GM23338 (cell line): Measurements from ENCODE around the gene PRRX1. TPM values are rescaled to one million over a fixed set of nuclear protein-coding genes. Genes with fewer than 3 reads are reported as not detected.

ENCODE experiments used
- ATAC-seq: fragments of 200-7000 bp; cut with Tn5 transposase; 3 replicates; pipeline ENCODE4 v1.9.1; 2020
- DNase-seq: peaks from one replicate; pipeline ENCODE4 v3.0.0-alpha.2; 2015; ENCODE audit warnings: low spot score
- H2AFZ ChIP-seq: fragments of 200-600 bp; sonication (generic); 2 replicates; pipeline ENCODE4 v1.8.0; 2016; ENCODE audit warnings: antibody characterized with exemption, mild to moderate bottlenecking, moderate library complexity
- H3F3A ChIP-seq: fragments of 200-600 bp; sonication (generic); replicated peaks from 2 replicates; pipeline ENCODE4 v1.8.0; 2017; ENCODE audit warnings: antibody characterized with exemption, mixed run types, low read depth
- H3K27ac ChIP-seq: fragments of 200-600 bp; sonication (generic); 2 replicates; pipeline ENCODE4 v1.6.1; 2016; ENCODE audit warnings: low read depth
- H3K27me3 ChIP-seq: fragments of 200-600 bp; sonication (generic); 2 replicates; pipeline ENCODE4 v1.8.0; 2016; ENCODE audit warnings: mild to moderate bottlenecking, mixed run types, moderate library complexity; ENCODE audit not compliant: insufficient read depth
- H3K36me3 ChIP-seq: fragments of 200-600 bp; sonication (generic); 2 replicates; pipeline ENCODE4 v1.8.0; 2016; ENCODE audit warnings: mild to moderate bottlenecking; ENCODE audit not compliant: insufficient read depth
- H3K4me1 ChIP-seq: fragments of 200-600 bp; sonication (generic); 2 replicates; pipeline ENCODE4 v1.8.0; 2016; ENCODE audit warnings: mild to moderate bottlenecking, moderate library complexity; ENCODE audit not compliant: insufficient read depth
- H3K4me2 ChIP-seq: fragments of 200-600 bp; sonication (generic); 2 replicates; pipeline ENCODE4 v1.7.1; 2017; ENCODE audit warnings: mixed run types
- H3K4me3 ChIP-seq: fragments of 200-600 bp; sonication (generic); 2 replicates; pipeline ENCODE4 v1.6.1; 2016; ENCODE audit warnings: mixed run types
- H3K79me2 ChIP-seq: fragments of 200-600 bp; sonication (generic); replicated peaks from 2 replicates; pipeline ENCODE4 v1.8.0; 2017; ENCODE audit warnings: mild to moderate bottlenecking; ENCODE audit not compliant: insufficient read depth
- H3K9me2 ChIP-seq: fragments of 200-600 bp; sonication (generic); 2 replicates; pipeline ENCODE4 v1.8.0; 2017; ENCODE audit not compliant: insufficient read depth
- H4K20me1 ChIP-seq: fragments of 200-600 bp; sonication (generic); replicated peaks from 2 replicates; pipeline ENCODE4 v1.8.0; 2017; ENCODE audit warnings: mild to moderate bottlenecking; ENCODE audit not compliant: insufficient read depth
- H3K27ac Mint-ChIP-seq: 2 replicates; pipeline ENCODE4 v1.8.0; 2020; ENCODE audit warnings: inconsistent platforms, mild to moderate bottlenecking, moderate library complexity, mixed read lengths
- H3K27me3 Mint-ChIP-seq: 3 replicates; pipeline ENCODE4 v1.8.0; 2022; ENCODE audit warnings: low read depth, mild to moderate bottlenecking, moderate library complexity, mixed read lengths, inconsistent platforms; ENCODE audit not compliant: insufficient read depth, poor library complexity
- H3K36me3 Mint-ChIP-seq: 3 replicates; pipeline ENCODE4 v1.8.0; 2021; ENCODE audit warnings: low read depth, mild to moderate bottlenecking, inconsistent platforms, moderate library complexity, mixed read lengths
- H3K4me1 Mint-ChIP-seq: 3 replicates; pipeline ENCODE4 v1.8.0; 2020; ENCODE audit warnings: mild to moderate bottlenecking, inconsistent platforms, mixed read lengths
- H3K4me3 Mint-ChIP-seq: 3 replicates; pipeline ENCODE4 v1.8.0; 2021; ENCODE audit warnings: moderate library complexity, mild to moderate bottlenecking, inconsistent platforms, mixed read lengths
- H3K9me3 Mint-ChIP-seq: 3 replicates; pipeline ENCODE4 v1.8.0; 2020; ENCODE audit warnings: moderate library complexity, mild to moderate bottlenecking, inconsistent platforms, mixed read lengths
- CREB1 ChIP-seq: fragments of 250-450 bp; sonication (Bioruptor Pico); IDR thresholded peaks from 2 replicates; pipeline ENCODE4 v1.5.0; 2020; ENCODE audit warnings: low read depth, mild to moderate bottlenecking, moderate library complexity
- EZH2 ChIP-seq: fragments of 200-600 bp; sonication (generic); IDR thresholded peaks from one replicate; pipeline ENCODE4 v1.8.0; 2017; ENCODE audit warnings: antibody characterized with exemption, mild to moderate bottlenecking, low read depth; ENCODE audit not compliant: unreplicated experiment
- EZH2phosphoT487 ChIP-seq: fragments of 200-600 bp; sonication (generic); IDR thresholded peaks from one replicate; pipeline ENCODE4 v1.8.1; 2018; ENCODE audit warnings: antibody characterized with exemption; ENCODE audit not compliant: unreplicated experiment
- JUNB ChIP-seq: IDR thresholded peaks from one replicate; pipeline ENCODE4 v1.6.1; 2016; ENCODE audit warnings: antibody characterized with exemption; ENCODE audit not compliant: unreplicated experiment
- NANOG ChIP-seq: IDR thresholded peaks from 2 replicates; pipeline ENCODE4 v1.6.1; 2016; ENCODE audit warnings: antibody characterized with exemption, borderline replicate concordance
- POLR2AphosphoS5 ChIP-seq: IDR thresholded peaks from 2 replicates; pipeline ENCODE4 v1.6.1; 2016; ENCODE audit warnings: antibody characterized with exemption, low read depth
- STAT1 ChIP-seq: IDR thresholded peaks from one replicate; pipeline ENCODE4 v1.6.1; 2016; ENCODE audit warnings: antibody characterized with exemption; ENCODE audit not compliant: unreplicated experiment
- ZNF114 ChIP-seq: fragments of 250-450 bp; sonication (Bioruptor Pico); IDR thresholded peaks from 2 replicates; pipeline ENCODE4 v1.5.0; 2020; ENCODE audit warnings: mild to moderate bottlenecking, moderate library complexity
- ZNF331 ChIP-seq: fragments of 250-450 bp; sonication (Bioruptor Pico); IDR thresholded peaks from 2 replicates; pipeline ENCODE4 v1.5.0; 2020; ENCODE audit warnings: low read depth, mild to moderate bottlenecking, moderate library complexity
- polyA plus RNA-seq: library from polyadenylated mRNA; unstranded; fragments of >200 nt; fragmentation: Nextera tagmentation; extraction: Ambion mirVana; gene quantifications from 2 replicates; pipeline ENCODE4 v1.2.1, GENCODE V29; 2016
- total RNA-seq: library from RNA; depleted of rRNA; stranded (reverse); fragments of >200 nt; shearing (Covaris generic); gene quantifications from 2 replicates; pipeline ENCODE4 v1.2.3, GENCODE V29; 2014
- TF ChIP-seq, protein P1 (sequence below), 2 experiments: fragments of 200-600 bp in 1 of 2; sonication (generic) in 1 of 2; conservative IDR thresholded peaks; 2 replicates each; pipeline versions ENCODE4 v1.5.1 to v1.6.1; 2016 to 2017; ENCODE audit warnings: antibody characterized with exemption in 2 of 2, low read depth in 2 of 2, mild to moderate bottlenecking in 2 of 2, moderate library complexity in 1 of 2
- TF ChIP-seq, protein P2 (sequence below): IDR thresholded peaks from one replicate; pipeline ENCODE4 v1.6.1; 2018; ENCODE audit warnings: antibody characterized with exemption; ENCODE audit not compliant: unreplicated experiment
- TF ChIP-seq, protein P3 (sequence below): fragments of 250-450 bp; sonication (Bioruptor Pico); IDR thresholded peaks from 2 replicates; pipeline ENCODE4 v1.5.0; 2020; ENCODE audit warnings: mild to moderate bottlenecking, moderate library complexity
- TF ChIP-seq, protein P4 (sequence below): IDR thresholded peaks from 2 replicates; pipeline ENCODE4 v1.6.1; 2016; ENCODE audit warnings: antibody characterized with exemption

PRRX1 gene
- total and polyA plus RNA-seq, 2 experiments from 2014 or later = 0.58 TPM; not detected in 1

DNA sequence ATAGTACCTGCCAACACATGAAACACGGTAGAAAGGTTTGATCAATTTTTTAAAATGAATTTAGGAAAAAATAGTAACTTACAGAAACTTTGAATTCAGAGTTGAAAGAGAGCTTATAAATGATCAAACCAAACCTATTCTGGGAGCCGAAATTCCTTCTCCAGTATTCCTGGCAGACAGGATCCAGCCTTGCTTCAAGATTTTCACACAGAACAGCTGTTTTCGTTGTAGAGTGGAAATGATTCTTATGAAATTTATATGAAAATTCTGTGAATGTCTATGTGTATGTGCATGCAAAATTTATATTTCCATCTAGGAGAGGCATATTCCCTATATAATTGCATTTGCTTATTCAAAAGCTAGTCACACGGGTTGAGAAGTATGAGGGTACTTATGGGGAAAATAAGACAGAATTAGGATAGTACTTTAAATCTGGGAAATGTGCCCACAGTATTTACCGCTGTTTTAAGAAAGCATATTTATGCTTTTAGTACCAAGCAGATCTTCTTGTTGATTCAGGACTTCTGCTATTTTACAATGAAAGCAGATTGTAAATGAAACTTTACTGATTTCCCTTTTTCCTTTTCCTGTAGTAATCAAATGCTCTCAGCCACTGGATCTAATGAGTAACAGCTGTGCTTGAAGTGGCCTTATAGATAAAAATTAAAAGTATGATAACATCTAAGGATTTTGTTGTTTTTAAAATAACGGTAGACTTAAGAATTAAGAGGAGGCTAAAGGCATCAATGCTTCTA lies 30.4 kb downstream of the PRRX1 start:
- no peak overlapping the region for H3K4me3 ChIP-seq
- no peaks in the 10 kb centered on the region for H4K20me1 ChIP-seq
- ATAC-seq (no peak), DNase-seq (no peak)
- Mint-ChIP-seq H3K36me3 (no peaks in the 10 kb centered on the region), H3K4me1 (peaks cover 7% of the 10 kb centered on the region; the same call in 1 of the 3 replicates), H3K27me3 (peaks cover 2% of the 10 kb centered on the region), H3K4me3 (no peak overlapping the region), H3K27ac (no peak overlapping the region), H3K9me3 (no peaks in the 10 kb centered on the region)
- H3K36me3 ChIP-seq = no peaks in the 10 kb centered on the region
- TF ChIP-seq, protein P1, sequence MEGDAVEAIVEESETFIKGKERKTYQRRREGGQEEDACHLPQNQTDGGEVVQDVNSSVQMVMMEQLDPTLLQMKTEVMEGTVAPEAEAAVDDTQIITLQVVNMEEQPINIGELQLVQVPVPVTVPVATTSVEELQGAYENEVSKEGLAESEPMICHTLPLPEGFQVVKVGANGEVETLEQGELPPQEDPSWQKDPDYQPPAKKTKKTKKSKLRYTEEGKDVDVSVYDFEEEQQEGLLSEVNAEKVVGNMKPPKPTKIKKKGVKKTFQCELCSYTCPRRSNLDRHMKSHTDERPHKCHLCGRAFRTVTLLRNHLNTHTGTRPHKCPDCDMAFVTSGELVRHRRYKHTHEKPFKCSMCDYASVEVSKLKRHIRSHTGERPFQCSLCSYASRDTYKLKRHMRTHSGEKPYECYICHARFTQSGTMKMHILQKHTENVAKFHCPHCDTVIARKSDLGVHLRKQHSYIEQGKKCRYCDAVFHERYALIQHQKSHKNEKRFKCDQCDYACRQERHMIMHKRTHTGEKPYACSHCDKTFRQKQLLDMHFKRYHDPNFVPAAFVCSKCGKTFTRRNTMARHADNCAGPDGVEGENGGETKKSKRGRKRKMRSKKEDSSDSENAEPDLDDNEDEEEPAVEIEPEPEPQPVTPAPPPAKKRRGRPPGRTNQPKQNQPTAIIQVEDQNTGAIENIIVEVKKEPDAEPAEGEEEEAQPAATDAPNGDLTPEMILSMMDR (conservative IDR thresholded peaks at IDR 0.05; ENCODE audit: low read depth in 2 of 2) = no peak
- TF ChIP-seq EZH2 (no peak), POLR2AphosphoS5 (no peak), NANOG (no peak), EZH2phosphoT487 (no peak), JUNB (no peak), ZNF114 (CRISPR knock-in tag) (no peak), ZNF331 (no peak), STAT1 (no peak), CREB1 (CRISPR knock-in tag) (no peak)
- TF ChIP-seq, protein P2, sequence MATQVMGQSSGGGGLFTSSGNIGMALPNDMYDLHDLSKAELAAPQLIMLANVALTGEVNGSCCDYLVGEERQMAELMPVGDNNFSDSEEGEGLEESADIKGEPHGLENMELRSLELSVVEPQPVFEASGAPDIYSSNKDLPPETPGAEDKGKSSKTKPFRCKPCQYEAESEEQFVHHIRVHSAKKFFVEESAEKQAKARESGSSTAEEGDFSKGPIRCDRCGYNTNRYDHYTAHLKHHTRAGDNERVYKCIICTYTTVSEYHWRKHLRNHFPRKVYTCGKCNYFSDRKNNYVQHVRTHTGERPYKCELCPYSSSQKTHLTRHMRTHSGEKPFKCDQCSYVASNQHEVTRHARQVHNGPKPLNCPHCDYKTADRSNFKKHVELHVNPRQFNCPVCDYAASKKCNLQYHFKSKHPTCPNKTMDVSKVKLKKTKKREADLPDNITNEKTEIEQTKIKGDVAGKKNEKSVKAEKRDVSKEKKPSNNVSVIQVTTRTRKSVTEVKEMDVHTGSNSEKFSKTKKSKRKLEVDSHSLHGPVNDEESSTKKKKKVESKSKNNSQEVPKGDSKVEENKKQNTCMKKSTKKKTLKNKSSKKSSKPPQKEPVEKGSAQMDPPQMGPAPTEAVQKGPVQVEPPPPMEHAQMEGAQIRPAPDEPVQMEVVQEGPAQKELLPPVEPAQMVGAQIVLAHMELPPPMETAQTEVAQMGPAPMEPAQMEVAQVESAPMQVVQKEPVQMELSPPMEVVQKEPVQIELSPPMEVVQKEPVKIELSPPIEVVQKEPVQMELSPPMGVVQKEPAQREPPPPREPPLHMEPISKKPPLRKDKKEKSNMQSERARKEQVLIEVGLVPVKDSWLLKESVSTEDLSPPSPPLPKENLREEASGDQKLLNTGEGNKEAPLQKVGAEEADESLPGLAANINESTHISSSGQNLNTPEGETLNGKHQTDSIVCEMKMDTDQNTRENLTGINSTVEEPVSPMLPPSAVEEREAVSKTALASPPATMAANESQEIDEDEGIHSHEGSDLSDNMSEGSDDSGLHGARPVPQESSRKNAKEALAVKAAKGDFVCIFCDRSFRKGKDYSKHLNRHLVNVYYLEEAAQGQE = no peak
- TF ChIP-seq, protein P3, sequence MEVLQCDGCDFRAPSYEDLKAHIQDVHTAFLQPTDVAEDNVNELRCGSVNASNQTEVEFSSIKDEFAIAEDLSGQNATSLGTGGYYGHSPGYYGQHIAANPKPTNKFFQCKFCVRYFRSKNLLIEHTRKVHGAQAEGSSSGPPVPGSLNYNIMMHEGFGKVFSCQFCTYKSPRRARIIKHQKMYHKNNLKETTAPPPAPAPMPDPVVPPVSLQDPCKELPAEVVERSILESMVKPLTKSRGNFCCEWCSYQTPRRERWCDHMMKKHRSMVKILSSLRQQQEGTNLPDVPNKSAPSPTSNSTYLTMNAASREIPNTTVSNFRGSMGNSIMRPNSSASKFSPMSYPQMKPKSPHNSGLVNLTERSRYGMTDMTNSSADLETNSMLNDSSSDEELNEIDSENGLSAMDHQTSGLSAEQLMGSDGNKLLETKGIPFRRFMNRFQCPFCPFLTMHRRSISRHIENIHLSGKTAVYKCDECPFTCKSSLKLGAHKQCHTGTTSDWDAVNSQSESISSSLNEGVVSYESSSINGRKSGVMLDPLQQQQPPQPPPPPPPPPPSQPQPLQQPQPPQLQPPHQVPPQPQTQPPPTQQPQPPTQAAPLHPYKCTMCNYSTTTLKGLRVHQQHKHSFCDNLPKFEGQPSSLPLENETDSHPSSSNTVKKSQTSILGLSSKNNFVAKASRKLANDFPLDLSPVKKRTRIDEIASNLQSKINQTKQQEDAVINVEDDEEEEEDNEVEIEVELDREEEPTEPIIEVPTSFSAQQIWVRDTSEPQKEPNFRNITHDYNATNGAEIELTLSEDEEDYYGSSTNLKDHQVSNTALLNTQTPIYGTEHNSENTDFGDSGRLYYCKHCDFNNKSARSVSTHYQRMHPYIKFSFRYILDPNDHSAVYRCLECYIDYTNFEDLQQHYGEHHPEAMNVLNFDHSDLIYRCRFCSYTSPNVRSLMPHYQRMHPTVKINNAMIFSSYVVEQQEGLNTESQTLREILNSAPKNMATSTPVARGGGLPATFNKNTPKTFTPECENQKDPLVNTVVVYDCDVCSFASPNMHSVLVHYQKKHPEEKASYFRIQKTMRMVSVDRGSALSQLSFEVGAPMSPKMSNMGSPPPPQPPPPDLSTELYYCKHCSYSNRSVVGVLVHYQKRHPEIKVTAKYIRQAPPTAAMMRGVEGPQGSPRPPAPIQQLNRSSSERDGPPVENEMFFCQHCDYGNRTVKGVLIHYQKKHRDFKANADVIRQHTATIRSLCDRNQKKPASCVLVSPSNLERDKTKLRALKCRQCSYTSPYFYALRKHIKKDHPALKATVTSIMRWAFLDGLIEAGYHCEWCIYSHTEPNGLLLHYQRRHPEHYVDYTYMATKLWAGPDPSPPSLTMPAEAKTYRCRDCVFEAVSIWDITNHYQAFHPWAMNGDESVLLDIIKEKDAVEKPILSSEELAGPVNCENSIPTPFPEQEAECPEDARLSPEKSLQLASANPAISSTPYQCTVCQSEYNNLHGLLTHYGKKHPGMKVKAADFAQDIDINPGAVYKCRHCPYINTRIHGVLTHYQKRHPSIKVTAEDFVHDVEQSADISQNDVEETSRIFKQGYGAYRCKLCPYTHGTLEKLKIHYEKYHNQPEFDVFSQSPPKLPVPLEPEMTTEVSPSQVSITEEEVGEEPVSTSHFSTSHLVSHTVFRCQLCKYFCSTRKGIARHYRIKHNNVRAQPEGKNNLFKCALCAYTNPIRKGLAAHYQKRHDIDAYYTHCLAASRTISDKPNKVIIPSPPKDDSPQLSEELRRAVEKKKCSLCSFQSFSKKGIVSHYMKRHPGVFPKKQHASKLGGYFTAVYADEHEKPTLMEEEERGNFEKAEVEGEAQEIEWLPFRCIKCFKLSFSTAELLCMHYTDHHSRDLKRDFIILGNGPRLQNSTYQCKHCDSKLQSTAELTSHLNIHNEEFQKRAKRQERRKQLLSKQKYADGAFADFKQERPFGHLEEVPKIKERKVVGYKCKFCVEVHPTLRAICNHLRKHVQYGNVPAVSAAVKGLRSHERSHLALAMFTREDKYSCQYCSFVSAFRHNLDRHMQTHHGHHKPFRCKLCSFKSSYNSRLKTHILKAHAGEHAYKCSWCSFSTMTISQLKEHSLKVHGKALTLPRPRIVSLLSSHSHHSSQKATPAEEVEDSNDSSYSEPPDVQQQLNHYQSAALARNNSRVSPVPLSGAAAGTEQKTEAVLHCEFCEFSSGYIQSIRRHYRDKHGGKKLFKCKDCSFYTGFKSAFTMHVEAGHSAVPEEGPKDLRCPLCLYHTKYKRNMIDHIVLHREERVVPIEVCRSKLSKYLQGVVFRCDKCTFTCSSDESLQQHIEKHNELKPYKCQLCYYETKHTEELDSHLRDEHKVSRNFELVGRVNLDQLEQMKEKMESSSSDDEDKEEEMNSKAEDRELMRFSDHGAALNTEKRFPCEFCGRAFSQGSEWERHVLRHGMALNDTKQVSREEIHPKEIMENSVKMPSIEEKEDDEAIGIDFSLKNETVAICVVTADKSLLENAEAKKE (CRISPR knock-in tag) = no peak
- TF ChIP-seq, protein P4, sequence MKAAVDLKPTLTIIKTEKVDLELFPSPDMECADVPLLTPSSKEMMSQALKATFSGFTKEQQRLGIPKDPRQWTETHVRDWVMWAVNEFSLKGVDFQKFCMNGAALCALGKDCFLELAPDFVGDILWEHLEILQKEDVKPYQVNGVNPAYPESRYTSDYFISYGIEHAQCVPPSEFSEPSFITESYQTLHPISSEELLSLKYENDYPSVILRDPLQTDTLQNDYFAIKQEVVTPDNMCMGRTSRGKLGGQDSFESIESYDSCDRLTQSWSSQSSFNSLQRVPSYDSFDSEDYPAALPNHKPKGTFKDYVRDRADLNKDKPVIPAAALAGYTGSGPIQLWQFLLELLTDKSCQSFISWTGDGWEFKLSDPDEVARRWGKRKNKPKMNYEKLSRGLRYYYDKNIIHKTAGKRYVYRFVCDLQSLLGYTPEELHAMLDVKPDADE = no peak
- no peak overlapping the region for H3K27ac ChIP-seq
- H2AFZ ChIP-seq = no peak overlapping the region
- no peaks in the 10 kb centered on the region for H3K9me2 ChIP-seq
- no peaks in the 10 kb centered on the region for H3K79me2 ChIP-seq
- H3K4me2 ChIP-seq = no peak overlapping the region
- H3K27me3 ChIP-seq = no peaks in the 10 kb centered on the region
- H3F3A ChIP-seq = no peaks in the 10 kb centered on the region
- H3K4me1 ChIP-seq = peaks cover 12% of the 10 kb centered on the region
